ENCODE data around the gene CALM3. TPM values are rescaled to one million over a fixed set of nuclear protein-coding genes. Genes with fewer than 3 reads are reported as not detected.

CALM3 gene
- total RNA-seq, 1 experiment from 2014 or later = 103 TPM

DNA sequence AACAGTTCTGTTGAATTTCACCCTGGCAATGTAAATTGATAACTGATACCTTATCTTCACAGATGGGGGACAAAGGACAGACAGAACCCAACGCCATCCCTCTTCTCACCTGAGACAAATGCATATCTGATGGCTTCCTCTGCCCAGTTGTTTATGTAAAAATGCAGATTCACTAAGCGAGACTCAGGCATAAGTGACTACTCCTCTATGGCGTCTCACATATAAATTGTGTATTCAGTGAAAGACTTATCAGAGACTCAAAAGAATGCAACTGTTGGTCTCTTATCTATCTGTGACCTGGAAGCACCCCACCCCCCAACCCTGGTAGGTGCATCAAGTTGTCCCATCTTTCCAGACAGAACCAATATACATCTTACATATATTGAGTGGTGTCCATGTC lies 13.3 kb upstream of the CALM3 start:
- Histone ChIP-seq H2AFZ (ENCODE audit: low read length) (no peak overlapping the region), H3K9me2 (replicated peaks; ENCODE audit: insufficient read depth, low read length) (no peaks in the 10 kb centered on the region), H3K4me3 (ENCODE audit: low read length) (no peak overlapping the region), H3K79me2 (ENCODE audit: low read length) (no peaks in the 10 kb centered on the region), H3K27ac (ENCODE audit: low read length) (no peak overlapping the region), H3K27me3 (ENCODE audit: low read length) (no peaks in the 10 kb centered on the region), H3K36me3 (ENCODE audit: insufficient read depth, low read length) (no peaks in the 10 kb centered on the region), H3K9me3 (ENCODE audit: low read length) (no peaks in the 10 kb centered on the region), H4K20me1 (ENCODE audit: insufficient read depth, low read depth, low read length) (no peaks in the 10 kb centered on the region), H3K4me2 (ENCODE audit: low read depth, low read length, poor library complexity, severe bottlenecking) (no peak overlapping the region), H3K9ac (ENCODE audit: low read length) (no peak overlapping the region), H3K4me1 (ENCODE audit: low read length) (no peaks in the 10 kb centered on the region)
- no peak for DNase-seq

- Histone ChIP-seq H3K4me1 (ENCODE audit: low read length) (no peaks in the 10 kb centered on the region), H3K9ac (ENCODE audit: low read length) (no peak overlapping the region), H3K79me2 (ENCODE audit: low read length) (no peaks in the 10 kb centered on the region), H3K4me2 (ENCODE audit: low read depth, low read length, poor library complexity, severe bottlenecking) (no peak overlapping the region), H3K36me3 (ENCODE audit: insufficient read depth, low read length) (no peaks in the 10 kb centered on the region), H3K27me3 (ENCODE audit: low read length) (no peaks in the 10 kb centered on the region), H3K27ac (ENCODE audit: low read length) (no peak overlapping the region), H3K9me3 (ENCODE audit: low read length) (no peaks in the 10 kb centered on the region), H2AFZ (ENCODE audit: low read length) (no peak overlapping the region), H4K20me1 (ENCODE audit: insufficient read depth, low read depth, low read length) (no peaks in the 10 kb centered on the region), H3K4me3 (ENCODE audit: low read length) (no peak overlapping the region), H3K9me2 (replicated peaks; ENCODE audit: insufficient read depth, low read length) (no peaks in the 10 kb centered on the region)
- no peak for DNase-seq
Measured at GRCh38 chr19:46591254-46591653, 9.9 kb upstream of the CALM3 start.

DNA sequence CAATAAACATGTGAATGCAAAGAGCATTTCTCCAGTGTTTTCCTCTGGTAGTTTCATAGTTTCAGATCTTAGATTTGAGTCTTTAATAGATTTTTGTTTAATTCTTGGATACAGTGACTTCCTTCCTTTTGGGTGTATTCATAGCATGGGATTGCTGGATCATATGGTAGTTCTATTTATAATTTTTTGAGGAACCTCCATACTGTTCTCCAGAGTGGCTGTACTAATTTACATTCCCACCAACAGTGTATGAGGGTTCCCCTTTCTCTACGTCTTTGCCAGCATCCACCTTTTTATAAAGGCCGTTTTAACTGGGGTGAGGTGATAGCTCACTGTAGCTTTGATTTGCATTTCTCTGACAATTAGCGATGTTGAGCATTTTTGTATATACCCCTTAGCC lies 9.3 kb upstream of the CALM3 start:
- Histone ChIP-seq H3K4me3 (ENCODE audit: low read length) (no peak overlapping the region), H3K4me2 (ENCODE audit: low read depth, low read length, poor library complexity, severe bottlenecking) (no peak overlapping the region), H3K4me1 (ENCODE audit: low read length) (no peaks in the 10 kb centered on the region), H3K27me3 (ENCODE audit: low read length) (no peaks in the 10 kb centered on the region), H3K27ac (ENCODE audit: low read length) (no peak overlapping the region), H3K79me2 (ENCODE audit: low read length) (no peaks in the 10 kb centered on the region), H4K20me1 (ENCODE audit: insufficient read depth, low read depth, low read length) (no peaks in the 10 kb centered on the region), H3K9ac (ENCODE audit: low read length) (no peak overlapping the region), H3K9me3 (ENCODE audit: low read length) (no peaks in the 10 kb centered on the region), H3K9me2 (replicated peaks; ENCODE audit: insufficient read depth, low read length) (no peaks in the 10 kb centered on the region), H2AFZ (ENCODE audit: low read length) (no peak overlapping the region), H3K36me3 (ENCODE audit: insufficient read depth, low read length) (no peaks in the 10 kb centered on the region)
- DNase-seq = no peak

DNA sequence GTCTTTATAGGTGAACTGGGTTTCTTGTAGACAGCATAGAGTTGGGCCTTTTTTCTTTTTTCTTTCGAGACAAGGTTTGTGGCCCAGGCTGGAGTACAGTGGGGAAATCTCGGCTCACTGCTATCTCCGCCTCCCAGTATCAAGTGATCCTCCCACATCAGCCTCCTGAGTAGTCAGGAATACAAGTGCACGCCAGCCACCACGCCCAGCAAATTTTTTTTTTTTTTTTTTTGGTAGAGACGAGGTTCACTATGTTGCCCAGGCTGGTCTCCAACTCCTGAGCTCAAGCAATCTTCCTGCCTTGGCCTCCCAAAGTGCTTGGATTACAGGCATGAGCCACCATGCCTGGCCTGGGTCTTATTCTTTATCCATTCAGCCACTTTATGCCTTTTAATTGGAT lies 5.1 kb upstream of the CALM3 start:
- Histone ChIP-seq H3K9me3 (ENCODE audit: low read length) (peaks cover 15% of the 10 kb centered on the region), H2AFZ (ENCODE audit: low read length) (no peak overlapping the region), H3K9ac (ENCODE audit: low read length) (no peak overlapping the region), H3K9me2 (replicated peaks; ENCODE audit: insufficient read depth, low read length) (no peaks in the 10 kb centered on the region), H3K79me2 (ENCODE audit: low read length) (no peaks in the 10 kb centered on the region), H3K4me2 (ENCODE audit: low read depth, low read length, poor library complexity, severe bottlenecking) (no peak overlapping the region), H3K27ac (ENCODE audit: low read length) (no peak overlapping the region), H3K4me3 (ENCODE audit: low read length) (no peak overlapping the region), H3K36me3 (ENCODE audit: insufficient read depth, low read length) (no peaks in the 10 kb centered on the region), H4K20me1 (ENCODE audit: insufficient read depth, low read depth, low read length) (no peaks in the 10 kb centered on the region), H3K27me3 (ENCODE audit: low read length) (peaks cover 5% of the 10 kb centered on the region; the same call in 1 of the 2 replicates), H3K4me1 (ENCODE audit: low read length) (peaks cover 3% of the 10 kb centered on the region; the same call in 1 of the 2 replicates)
- DNase-seq = no peak

DNA sequence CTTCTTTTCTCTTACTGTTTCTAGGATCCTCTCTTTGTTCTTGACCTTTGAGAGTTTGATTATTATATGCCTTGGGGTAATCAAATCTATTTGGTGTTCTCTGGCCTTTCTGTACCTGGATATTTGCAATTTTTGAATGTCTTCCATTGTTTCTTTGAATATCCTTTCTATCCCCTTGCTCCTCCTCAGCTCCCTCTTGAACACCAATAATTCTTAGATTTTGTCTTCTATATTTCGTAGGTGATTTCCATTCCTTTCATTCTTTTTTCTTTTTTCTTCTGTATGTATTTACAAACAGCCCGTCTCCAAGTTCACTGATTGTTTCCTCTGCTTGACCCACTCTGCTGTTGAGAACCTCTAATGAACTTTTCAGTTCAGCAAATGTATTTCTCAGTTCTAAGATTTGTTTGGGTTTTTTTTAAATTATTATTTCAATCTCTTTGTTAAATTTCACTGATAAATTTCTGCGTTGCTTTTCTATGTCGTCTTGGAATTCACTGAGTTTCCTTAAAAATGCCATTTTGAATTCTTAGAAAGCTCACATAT lies 2.7 kb upstream of the CALM3 start:
- H3K27ac ChIP-seq (ENCODE audit: low read length) = no peak overlapping the region

DNA sequence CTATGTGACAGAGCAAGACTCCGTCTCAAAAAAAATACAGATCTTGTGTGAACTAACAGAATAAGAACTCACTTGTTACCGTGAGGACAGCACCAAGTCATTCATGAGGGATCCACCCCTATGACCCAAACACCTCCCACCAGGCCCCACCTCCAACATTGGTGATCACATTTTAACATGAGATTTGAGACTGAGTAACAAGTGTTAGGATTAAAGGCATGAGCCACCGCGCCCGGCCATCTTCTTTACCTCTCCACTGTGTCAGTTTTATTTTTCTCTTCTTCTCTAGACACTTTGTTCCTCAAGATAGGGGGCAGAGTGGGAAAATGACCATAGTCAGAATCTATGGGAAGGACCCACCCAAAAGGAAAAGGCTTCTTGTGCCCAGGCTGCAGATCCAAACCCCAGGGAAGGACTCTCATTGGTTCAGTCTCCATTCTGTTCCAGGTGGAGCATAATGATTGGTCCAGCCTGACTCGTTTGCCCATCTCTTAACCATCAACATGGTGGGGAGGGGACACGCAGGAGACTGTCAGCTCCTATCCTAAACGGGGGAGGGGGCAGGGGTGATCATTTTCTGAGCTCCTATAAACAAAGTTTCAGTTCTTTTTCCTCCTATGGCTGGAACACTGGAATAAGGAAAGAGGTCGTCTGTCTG lies 1.3 kb upstream of the CALM3 start:
- no peak overlapping the region; the same call in 1 of the 2 replicates for H2AFZ ChIP-seq (ENCODE audit: low read length)

More for the DNA sequence above, 2.7 kb upstream of the CALM3 start:
- no peak overlapping the region for H3K4me3 ChIP-seq (ENCODE audit: low read length)
- no peaks in the 10 kb centered on the region for H3K9me2 ChIP-seq (replicated peaks; ENCODE audit: insufficient read depth, low read length)
- no peaks in the 10 kb centered on the region for H3K36me3 ChIP-seq (ENCODE audit: insufficient read depth, low read length)
- H4K20me1 ChIP-seq (ENCODE audit: insufficient read depth, low read depth, low read length) = peaks cover 15% of the 10 kb centered on the region; the same call in 1 of the 2 replicates
- H3K27me3 ChIP-seq (ENCODE audit: low read length) = peaks cover 5% of the 10 kb centered on the region; the same call in 1 of the 2 replicates
- no peak overlapping the region for H3K9ac ChIP-seq (ENCODE audit: low read length)
- peaks cover 15% of the 10 kb centered on the region for H3K4me1 ChIP-seq (ENCODE audit: low read length)
- DNase-seq = no peak
- H3K79me2 ChIP-seq (ENCODE audit: low read length) = peaks cover 22% of the 10 kb centered on the region
- no peak overlapping the region for H2AFZ ChIP-seq (ENCODE audit: low read length)
- H3K9me3 ChIP-seq (ENCODE audit: low read length) = peaks cover 15% of the 10 kb centered on the region
- H3K4me2 ChIP-seq (ENCODE audit: low read depth, low read length, poor library complexity, severe bottlenecking) = no peak overlapping the region

GRCh38 chr19:46600384-46601317 lies 479 bp upstream of the CALM3 start:
- Histone ChIP-seq H3K4me3 (ENCODE audit: low read length) (peak overlapping the region; percentile 98), H2AFZ (ENCODE audit: low read length) (peak overlapping the region; percentile 96; the same call in 1 of the 2 replicates), H3K79me2 (ENCODE audit: low read length) (peaks cover 40% of the 10 kb centered on the region)

More for the DNA sequence above, 1.3 kb upstream of the CALM3 start:
- Histone ChIP-seq H3K79me2 (ENCODE audit: low read length) (peaks cover 36% of the 10 kb centered on the region), H3K36me3 (ENCODE audit: insufficient read depth, low read length) (no peaks in the 10 kb centered on the region), H3K4me2 (ENCODE audit: low read depth, low read length, poor library complexity, severe bottlenecking) (peak overlapping the region; percentile 79), H3K4me3 (ENCODE audit: low read length) (peak overlapping the region; percentile 70), H3K27me3 (ENCODE audit: low read length) (peaks cover 5% of the 10 kb centered on the region; the same call in 1 of the 2 replicates), H3K27ac (ENCODE audit: low read length) (no peak overlapping the region), H3K9ac (ENCODE audit: low read length) (peak overlapping the region; percentile 100; the same call in 1 of the 2 replicates), H3K9me2 (replicated peaks; ENCODE audit: insufficient read depth, low read length) (no peaks in the 10 kb centered on the region), H4K20me1 (ENCODE audit: insufficient read depth, low read depth, low read length) (peaks cover 26% of the 10 kb centered on the region; the same call in 1 of the 2 replicates), H3K9me3 (ENCODE audit: low read length) (peaks cover 15% of the 10 kb centered on the region), H3K4me1 (ENCODE audit: low read length) (peaks cover 22% of the 10 kb centered on the region)
- peak; percentile 22 for DNase-seq

More at GRCh38 chr19:46600384-46601317, 479 bp upstream of the CALM3 start:
- Histone ChIP-seq H3K9me3 (ENCODE audit: low read length) (peaks cover 15% of the 10 kb centered on the region), H3K9me2 (replicated peaks; ENCODE audit: insufficient read depth, low read length) (no peaks in the 10 kb centered on the region), H3K9ac (ENCODE audit: low read length) (peak overlapping the region; percentile 100), H3K4me1 (ENCODE audit: low read length) (peaks cover 22% of the 10 kb centered on the region), H3K27me3 (ENCODE audit: low read length) (peaks cover 5% of the 10 kb centered on the region; the same call in 1 of the 2 replicates), H3K36me3 (ENCODE audit: insufficient read depth, low read length) (no peaks in the 10 kb centered on the region), H3K27ac (ENCODE audit: low read length) (peak overlapping the region; percentile 92), H4K20me1 (ENCODE audit: insufficient read depth, low read depth, low read length) (peaks cover 30% of the 10 kb centered on the region; the same call in 1 of the 2 replicates), H3K4me2 (ENCODE audit: low read depth, low read length, poor library complexity, severe bottlenecking) (peak overlapping the region; percentile 79)
- DNase-seq = peak; percentile 99

Measured in Karpas-422 (cell line).